ENCODE measurements around the gene ANAPC5.
"Not testable (repeated sequence)": the region's sequence is repeated elsewhere in the genome, so short reads cannot be mapped to it uniquely, and the experiment has no call there.

ANAPC5 gene

DNA sequence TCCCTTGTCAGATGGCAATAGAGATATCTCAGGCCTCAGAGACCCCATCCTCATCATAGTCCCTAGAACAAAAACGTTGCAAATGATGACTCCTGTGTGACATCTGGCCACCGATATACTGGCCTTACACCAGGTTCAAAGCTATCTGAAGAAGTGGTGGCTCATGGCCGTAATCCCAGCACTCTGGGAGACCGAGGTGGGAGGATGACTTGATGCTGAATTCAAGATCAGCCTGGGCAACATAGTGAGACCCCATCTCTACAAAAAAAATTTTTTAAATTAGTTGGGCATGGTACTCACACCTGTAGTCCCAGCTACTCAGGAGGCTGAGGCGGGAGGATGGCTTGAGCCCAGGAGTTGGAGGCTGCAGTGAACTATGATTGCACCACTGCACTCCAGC lies 68.8 kb downstream of the ANAPC5 start:
- DNase-seq = no peak

DNA sequence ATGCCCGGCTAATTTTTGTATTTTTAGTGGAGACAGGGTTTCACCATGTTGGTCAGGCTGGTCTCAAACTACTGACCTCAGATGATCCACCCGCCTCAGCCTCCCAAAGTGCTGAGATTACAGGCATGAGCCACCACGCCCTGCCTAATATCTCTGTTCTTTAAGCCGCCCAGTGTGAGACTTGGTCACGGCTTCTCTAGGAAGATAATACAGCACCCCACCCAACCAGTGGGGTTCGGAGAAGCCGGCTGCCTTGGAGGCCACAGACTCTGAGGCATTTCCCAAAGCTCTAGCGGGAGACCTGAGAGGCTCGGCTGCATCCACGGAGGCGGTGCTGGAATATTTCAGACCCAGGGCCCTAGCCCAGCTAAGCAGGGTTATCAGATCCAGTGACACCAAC lies 69.3 kb downstream of the ANAPC5 start:
- DNase-seq = not testable (repeated sequence)

DNA sequence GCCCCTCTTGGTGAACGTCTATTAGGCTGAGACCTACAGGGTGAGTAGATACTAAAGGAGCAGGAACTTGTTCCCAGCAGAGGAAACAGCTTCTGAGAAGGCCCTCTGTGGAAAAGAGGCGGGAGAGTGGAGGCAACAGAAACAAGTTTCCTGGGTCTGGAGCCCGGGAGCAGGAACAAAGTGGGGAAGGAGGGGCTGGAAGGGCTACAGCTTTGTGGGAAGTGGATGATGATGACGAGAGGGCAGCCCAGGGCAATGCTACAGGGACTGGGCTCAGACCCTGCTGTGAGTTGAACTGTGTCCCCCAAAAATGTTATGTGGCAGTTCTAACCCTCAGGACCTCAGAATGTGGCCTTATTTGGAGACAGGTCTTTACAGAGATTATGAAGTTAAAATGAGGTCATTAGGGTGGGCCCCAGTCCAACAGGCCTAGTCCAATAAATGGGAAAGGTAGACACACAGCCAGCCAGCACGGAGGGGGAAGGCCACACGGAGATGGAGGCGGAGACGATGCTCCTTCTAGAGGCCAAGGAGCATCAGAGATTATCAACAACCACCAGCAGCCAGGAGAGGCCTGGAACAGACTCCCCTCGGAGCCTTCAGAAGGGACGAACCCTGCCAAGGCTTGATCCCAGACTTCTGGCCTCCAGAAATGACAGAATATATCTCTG lies 70.0 kb downstream of the ANAPC5 start:
- no peak for DNase-seq

DNA sequence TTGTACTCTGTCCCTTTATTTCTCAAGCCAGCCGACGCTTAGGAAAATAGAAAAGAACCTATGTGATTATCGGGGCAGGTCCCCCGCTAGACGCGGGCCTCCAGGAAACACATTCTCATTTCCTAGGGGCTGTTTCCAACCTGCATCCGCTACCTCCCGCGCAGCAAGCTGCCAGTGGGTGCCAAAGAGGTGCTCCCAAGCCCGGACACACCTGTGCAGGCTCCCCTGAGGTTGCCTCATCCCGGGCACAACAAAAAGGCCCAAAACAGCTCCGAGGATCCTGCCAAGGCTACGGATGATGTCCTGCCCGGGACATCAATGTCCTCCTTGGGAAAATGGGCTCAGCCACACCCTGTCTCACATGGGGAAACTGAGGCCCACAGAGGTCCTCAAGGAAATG lies 71.1 kb downstream of the ANAPC5 start:
- DNase-seq = not testable (repeated sequence)

DNA sequence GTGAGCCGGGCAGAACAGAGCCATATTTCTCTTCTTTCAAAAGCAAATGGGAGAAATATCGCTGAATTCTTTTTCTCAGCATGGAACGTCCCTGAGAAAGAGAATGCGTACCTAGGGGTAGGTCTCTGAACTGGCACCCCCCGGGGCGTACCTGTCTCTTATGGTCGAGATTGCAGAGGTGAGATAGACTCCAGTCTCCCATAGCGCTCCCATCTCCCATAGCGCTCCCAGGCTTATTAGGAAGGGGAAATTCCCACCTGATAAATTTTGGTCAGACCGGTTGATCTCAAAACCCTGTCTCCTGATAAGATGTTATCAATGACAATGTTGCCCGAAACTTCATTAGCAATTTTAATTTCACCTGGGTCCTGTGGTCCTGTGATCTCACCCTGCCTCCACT lies 71.7 kb downstream of the ANAPC5 start:
- not testable (repeated sequence) for DNase-seq

DNA sequence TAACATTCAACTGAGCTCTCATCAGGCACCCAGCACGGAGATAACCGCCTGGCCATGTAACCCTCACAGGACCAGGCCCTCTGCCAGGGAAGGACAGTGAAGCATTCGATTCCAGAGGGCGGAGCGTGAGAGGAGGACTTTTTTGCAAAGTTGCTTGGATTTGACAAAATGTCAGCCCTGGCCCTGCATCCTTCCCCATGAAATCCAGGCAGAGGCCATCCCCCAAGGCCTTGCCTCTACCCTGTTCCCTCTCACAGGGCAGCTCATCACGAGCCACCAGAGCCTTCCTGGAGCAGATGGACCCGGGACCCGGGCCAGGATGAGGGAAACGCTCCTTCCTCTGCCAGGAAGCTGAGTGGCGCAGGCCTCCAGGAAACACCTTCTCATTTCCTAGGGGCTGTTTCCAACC lies 72.7 kb downstream of the ANAPC5 start:
- DNase-seq = no peak

DNA sequence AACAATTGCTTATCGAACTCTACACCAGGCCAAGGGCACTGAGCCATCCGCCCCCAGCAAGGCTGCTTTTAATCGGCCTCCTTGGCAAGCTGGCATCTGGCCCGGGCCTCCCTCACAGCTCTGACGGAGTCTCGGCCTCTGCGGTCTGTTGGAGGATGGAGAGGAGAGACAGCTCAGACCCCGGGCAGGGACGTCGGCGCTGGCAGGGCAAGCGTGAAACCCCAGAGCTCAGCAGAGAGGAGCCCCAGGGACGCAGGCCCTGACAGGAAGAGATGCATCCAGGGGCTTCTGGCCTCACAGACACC lies 73.2 kb downstream of the ANAPC5 start:
- DNase-seq = no peak

DNA sequence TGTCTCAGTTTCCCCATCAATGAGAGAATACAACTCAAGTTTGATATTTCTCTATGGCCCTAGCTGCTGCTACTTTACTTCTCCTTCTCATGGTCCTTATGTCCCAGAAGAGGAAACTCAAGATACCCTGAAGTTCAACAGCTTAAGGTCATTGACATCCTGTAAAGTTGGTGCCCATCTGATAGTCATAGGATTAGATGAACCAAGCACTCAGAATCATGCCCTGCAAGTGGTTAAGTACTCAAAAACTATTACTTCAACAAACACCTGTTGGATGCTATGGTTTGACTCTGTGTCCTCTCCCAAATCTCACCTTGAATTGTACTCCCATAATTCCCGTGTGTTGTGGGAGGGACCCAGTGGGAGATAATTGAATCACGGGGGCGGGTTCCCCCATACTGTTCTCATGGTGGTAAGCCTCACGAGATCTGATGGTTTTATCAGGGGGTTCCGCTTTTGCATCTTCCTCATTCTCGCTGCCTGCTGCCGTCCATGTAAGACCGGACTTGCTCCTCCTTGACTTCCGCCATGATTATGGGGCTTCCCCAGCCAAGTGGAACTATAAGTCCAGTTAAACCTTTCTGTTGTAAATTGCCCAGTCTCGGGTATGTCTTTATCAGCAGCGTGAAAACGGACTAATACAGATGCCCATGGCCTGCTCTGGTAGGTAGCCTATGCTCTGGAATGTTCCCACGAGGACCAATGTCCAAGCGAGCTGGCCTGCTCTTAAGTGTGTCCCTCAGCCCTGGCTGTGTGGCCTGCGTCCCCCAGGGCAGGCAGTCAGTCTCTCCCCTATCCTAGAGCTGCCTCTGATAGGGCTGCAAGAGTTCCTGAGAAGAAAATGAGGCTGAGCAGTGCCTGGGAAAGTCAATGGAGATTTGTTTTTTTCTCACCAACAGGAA lies 73.8 kb downstream of the ANAPC5 start:
- peak; percentile 9 for DNase-seq

DNA sequence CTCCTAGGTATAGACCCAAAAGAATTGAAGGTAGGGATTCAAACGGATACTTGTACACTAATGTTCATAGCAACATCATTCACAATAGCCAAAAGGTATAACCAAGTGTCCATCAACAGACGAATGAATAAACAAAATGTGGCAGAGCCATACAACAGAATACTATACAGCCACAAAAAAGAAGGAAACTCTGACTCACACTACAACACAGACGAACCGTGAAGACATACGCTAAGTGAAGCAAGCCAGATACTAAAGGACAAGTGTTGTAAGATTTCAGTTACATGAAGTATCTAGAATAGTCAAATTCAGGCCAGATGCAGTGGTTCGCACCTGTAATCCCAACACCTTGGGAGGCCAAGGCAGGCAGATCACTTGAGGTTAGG lies 74.8 kb downstream of the ANAPC5 start:
- no peak for DNase-seq

DNA sequence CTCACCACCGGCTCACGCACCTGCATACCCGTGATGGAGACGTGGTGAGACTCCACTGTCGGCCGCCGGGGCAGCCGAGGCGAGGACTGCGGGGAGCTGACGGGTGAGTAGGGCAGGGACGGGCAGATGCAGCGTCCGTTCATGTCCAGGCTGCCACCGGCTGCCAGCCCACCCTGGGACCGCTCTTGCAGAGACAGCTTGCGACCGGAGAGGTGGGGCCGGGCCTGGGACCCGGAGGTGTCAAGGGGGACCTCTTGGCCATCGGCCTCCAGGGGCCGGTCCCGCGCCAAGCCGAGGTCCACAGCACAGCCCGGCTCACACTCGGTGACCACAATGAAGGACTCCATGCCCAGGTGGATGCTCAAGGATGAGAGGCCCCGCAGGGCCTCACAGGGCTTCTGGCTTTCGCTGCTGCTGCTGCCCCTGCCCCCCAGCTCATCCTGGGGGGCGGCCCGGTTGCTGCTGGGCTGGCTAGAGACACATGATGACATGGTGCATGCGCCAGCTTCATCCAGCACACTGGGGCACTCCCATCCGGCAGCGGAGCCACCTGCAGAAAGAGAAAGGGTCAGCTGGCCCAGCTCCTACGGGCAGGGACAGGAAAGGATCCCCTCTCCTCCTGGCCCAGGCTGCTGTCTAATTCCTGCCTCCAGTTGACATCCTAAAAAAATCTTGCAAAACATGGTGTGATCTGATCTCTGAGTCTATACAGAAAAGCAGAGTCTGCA lies 78.0 kb downstream of the ANAPC5 start:
- no peak for DNase-seq

DNA sequence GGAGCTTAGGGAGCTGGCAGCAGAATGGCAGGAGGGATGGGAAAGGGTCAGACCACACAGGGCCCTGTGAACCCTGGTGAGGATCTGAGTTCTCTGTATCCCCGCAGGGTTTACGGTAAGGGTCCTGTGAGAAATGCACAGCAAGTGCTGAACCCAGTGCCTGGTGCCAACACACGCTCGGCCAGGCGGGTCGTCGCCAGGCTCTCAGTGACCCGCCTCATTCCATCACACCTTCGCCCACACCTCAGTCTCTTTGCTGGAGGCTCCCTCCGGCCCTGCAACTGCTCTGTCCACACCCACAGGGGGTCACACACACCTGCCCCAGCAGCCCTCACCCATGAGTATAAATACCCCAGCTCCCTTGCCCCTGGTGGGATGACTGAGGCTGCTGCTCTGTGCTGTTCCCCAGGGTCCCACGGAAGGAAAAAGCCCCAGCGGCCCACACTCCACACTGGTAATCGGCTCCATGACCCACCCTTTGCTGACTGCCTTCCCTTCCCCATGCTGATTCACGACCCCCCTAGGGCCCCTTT lies 78.8 kb downstream of the ANAPC5 start:
- DNase-seq = no peak

DNA sequence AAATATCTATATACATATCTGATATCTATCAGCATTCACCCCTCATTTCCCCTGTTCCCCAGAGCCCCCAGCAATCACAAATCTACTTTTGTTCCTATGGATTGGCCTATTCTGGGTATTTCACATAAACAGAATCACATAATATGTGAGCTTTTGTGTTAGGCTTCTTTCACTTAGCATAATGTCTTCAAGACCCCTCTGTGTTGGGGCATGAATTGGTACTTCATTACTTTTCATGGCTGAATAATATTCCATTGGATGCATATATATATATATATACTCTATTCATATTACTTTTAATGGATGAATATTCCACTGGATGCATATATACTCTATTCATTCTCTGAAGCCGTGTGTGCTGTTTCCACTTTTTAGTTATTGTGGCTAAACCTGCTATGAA lies 84.4 kb downstream of the ANAPC5 start:
- DNase-seq = no peak

DNA sequence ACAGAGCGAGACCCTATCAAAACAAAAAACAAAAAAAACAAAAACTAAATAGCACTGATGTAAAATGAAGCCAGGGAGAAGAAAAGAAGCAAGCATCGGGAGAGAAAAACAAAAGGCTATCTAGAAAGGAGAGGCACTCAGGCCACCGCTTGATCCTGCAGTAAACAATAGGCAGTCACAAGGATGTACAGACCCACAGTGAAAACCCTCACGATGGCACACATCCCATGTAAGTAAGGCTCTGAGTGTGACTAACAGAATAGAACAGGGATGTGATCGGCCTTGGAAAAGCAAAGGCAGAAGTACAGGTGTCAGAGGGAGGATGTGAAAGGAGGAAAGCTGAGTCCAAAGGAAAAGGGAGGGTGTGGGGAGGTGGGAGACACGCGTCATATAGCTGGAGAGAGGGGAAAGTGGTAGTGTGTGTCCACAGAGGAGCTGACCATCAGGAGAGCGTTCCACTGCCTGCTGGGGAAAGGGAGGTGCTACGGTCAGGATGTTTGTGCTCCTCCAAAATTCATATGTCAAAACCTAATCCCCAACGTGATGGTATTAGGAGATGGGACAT lies 87.2 kb downstream of the ANAPC5 start:
- no peak for DNase-seq

DNA sequence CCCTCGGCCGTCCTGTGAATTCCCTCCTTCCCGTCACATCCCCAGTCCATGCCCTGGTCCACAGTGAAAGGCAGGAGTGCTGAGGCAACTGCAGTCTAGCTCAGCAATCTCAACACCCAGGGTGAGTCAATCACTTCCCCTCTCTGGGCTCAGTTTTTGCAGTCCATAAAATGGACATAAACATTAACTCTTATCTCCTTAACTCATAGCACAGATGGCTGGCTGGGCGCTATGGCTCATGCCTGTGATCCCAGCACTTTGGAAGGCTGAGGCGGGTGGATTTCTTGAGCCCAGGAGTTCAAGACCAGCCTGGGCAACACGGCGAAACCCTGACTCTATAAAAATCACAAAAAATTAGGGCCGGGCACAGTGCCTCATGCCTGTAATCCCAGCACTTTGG lies 88.1 kb downstream of the ANAPC5 start:
- no peak for DNase-seq

DNA sequence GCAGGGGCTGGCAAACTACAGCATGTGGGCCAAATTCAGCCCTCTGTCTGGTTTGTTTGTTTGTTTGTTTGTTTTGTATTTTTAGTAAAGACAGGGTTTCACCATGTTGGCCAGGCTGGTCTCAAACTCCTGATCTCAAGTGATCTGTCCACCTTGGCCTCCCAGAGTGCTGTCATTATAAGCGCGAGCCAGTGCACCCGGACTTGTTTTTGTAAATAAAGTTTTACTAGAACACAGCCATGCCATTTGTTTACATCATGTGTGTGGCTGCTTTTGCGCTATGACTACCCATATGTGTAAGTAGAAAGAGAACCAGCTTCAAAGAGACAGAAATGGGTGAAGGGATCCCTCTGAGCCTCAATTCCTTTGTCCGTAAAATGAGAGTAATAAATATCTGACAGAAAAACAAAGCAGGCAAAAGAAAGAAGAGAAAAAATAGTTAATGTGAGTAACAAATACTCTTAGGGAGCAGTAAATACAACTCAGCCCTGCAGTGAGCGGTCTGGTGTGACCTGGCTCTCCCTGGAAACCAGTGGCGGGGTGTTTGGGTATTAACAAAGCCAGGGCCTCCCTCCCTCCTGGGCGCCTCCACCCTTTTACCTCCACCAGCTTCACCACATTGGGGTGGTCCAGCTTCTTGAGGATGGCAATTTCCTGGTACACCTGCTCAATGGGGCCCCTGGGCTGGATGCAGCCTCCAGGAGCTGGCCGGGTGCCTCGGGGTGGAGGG lies 88.8 kb downstream of the ANAPC5 start:
- no peak for DNase-seq

DNA sequence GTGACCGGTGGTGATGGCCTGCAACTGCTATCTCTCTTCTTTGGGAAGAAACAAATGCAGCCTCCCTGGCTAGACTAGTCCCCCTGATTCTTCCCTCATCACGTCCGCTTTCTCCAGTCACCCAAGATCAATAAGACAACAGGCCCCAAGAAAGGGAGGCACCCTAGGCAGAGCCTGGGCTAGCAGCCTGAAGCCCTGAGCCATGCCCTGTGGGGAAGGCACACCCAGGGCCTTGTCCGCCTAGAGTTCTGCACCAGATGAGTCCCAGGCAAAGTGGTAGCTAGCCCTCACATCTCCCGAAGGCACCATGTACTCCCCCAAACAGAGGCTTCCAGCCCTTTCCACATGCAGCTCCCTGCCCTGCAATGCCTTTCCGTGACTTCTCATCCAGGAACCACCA lies 90.8 kb downstream of the ANAPC5 start:
- no peak for DNase-seq

DNA sequence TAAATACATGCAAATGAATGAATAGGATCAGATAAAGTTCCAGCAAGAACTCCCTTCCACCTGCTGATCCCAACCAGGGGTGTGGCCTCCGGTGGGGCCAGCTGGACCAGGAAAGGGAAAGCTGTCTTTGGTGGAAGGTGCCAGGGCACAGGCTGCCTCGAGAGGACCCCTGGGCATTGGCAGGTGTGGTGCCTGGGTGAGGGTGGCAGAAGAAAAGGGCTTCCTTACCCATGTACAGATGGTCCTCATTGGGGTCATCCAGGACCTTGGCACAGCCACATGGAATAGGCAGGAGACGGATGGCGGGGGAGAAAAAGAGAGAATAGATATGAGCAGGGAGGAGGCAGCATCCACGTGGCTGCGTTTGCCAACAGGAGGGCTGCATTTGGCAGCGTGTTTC lies 92.1 kb downstream of the ANAPC5 start:
- DNase-seq = no peak

DNA sequence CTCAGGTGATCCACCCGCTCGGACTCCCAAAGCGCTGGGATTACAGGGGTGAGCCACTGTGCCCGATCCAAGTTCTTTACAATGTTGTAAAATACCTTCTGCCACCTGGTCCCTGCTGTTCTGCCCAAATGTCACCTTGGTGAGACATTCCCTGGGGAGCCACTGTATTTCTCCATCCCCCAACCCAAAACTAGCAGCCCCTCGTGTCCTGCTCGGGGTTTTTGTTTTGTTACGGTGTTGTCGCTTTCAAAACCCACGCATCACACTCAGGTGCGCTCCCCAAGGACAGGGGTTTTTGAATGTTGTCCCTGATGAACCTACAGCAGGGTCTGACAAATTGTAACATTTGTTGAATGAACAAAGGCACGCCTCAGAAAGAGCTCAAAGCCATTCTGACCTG lies 93.1 kb downstream of the ANAPC5 start:
- DNase-seq = no peak

Data from OCI-M1 (cell line).